Inflammatory macrophage (primary cell): ENCODE measurements around the gene ZBTB46.

Experiments
- DNase-seq, 2 donors: peaks; one replicate each; pipeline ENCODE4 v3.0.0-alpha.2; 2020 to 2022

The ZBTB46 gene

DNA sequence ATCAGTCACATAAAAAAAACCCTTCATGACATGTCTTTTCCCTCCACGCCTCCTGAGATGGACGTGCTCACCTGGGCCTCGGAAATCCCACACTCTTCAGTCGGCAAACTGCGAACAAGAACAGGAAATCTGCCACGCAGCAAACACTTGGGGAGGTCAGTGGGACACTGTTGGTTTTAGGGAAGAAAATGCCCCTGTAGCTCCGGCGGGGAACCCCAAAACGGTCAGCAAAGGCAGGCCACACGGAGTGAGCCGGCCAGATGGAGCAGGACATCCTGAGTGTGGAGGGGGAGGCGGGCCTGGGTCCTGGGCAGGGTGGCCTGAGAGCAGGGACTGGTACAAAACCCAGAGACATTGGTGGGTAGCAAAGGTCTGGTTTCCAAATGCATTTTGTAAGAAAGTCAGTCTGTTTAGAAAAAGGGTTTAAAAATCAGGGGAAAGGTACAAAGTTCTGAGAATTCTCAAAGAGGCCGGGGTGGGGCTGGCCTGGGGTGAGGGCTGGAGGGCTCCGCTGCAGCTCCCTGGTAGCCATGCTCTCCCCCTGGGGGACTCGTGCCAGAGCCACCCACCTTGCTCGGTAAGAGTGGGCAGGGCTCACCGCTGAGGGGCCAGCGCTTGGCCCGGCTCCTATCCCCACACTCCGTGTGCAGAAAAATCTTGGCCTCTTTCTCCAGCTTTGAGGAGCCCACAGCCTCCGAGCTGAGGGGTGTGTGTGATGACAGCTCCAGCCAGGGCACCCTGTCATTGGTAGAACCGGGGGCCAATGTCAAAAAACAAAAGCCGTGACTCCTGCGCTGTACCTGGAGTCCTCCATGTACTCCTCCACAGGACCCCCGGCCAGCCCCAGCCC lies 86.3 kb downstream of the ZBTB46 start:
- DNase-seq: no peak

DNA sequence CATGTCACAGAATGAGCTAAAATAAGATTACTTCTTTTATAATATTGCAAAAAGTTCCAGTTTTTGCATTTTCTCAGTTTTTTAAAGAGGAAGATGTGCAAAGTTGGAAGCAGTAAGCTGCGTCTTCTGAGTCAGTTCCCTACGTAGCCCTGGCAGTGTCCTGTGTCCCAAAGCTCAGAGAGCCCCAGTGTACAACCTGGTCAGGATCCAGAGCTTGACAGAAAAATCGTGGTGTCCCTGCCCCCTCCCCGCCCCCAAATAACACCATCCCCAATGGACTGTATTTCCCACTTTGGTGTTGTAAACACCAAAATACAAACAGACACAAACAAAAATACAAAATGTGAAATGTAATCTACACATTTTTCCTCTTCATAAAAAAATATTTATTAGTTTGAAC lies 86.9 kb downstream of the ZBTB46 start:
- no peak for DNase-seq

DNA sequence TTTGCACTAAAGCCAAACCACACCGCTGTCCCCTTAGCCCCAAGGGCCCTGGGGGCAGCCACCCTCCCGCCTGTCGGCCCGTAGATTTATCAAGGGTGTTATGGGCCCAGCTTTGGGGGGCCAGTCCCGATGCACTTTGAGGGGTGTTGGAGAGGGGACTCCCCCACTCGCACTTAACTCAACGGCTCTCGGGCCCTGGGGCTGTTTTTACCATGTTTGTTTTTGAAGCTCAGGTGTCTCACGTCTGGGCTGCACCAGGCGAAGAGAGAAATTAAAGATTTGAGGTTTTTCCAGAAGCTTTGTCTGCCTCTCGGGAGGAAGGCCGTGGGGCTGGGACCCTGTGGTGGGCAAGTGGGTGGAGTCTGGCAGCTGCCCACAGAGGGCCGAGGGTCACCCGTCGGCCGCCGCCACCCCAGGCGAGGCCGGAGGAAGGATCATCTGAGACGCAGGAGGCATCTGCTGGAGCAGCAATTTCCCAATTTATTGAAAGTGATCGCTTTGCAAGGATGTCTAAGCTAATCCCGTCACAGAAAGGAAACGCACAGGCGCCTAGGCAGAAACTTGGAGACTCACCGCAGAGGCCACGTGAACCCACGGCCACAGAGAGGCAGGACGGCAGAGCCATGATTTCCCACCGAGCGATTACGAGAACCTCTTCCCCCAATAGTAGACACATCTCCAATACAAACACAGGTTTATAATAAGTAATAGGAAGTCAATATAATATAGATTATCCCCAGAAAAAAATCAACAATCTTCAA lies 87.7 kb downstream of the ZBTB46 start:
- no peak for DNase-seq

DNA sequence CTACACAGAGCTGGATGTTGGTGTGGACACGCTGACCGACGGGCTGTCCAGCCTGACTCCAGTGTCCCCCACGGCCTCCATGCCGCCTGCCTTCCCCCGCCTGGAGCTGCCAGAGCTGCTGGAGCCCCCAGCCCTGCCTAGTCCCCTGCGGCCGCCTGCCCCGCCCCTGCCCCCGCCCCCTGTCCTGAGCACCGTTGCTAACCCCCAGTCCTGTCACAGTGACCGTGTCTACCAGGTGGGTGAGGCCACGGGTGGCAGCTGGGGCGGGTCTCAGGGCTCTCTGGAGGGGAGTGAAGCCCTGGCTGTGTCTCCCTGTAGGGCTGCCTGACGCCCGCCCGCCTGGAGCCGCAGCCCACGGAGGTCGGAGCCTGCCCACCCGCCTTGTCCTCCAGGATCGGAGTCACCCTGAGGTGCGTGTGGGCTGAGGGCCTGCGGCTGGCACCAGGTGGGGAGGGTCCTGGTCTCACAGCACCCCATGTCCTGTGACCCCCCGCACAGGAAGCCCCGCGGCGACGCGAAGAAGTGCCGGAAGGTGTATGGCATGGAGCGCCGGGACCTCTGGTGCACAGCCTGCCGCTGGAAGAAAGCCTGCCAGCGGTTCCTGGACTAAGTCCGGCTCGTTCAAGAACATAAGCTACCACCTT lies 88.6 kb downstream of the ZBTB46 start:
- no peak for DNase-seq

- no peak for DNase-seq
Measured at GRCh38 chr20:63741676-63742380, 89.2 kb downstream of the ZBTB46 start.

DNA sequence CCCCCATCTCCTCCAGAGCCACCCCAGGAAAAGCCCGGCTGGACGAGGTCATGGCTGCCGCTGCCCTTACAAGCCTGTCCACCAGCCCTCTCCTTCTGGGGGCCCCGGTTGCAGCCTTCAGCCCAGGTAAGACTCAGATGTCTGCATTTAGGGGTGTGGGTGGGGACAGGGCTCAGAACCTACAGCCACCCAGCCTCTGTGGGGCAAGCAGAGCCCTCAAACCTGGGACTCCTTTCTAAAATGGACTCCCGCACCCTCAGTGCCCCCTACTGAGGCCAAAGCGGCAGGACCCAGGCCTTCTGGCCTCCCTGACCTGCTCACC lies 89.7 kb downstream of the ZBTB46 start:
- DNase-seq: no peak

DNA sequence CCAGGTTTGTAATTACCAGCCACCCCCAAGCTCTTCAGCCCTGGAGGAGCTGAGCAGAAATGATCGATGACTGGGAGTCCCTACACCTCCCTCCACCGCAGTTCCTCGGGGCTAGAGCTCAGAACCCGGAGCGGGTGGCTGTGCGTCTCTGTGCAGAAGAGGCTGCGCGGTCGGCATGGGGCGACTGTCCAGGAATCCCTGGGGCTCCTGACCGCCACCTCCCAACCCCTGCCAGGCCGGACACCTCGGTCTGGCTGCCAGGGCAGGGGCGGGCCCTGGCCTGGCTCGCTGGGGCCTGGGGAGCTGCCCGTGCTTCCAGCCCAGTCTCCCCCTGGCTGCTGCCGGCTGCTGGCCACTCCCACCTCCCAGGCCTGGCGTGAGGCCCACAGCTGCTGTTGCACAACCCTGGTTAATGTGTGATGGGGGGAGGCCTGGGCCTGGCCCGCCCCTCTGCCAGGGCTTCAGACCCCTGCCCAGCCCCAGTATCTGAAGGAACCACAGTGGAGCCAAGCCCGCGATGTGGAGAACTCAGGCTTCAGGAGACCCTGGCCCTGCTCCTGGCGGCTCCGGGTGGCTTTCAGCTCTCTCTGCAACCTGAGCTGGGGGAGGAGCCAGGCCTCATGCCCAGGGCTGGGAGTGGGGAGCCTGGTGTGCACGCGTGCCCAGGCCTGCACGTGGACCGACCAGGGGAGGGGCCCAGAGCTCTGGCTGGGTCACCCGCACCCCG lies 90.3 kb downstream of the ZBTB46 start:
- DNase-seq: peak; percentile 44 to 51

DNA sequence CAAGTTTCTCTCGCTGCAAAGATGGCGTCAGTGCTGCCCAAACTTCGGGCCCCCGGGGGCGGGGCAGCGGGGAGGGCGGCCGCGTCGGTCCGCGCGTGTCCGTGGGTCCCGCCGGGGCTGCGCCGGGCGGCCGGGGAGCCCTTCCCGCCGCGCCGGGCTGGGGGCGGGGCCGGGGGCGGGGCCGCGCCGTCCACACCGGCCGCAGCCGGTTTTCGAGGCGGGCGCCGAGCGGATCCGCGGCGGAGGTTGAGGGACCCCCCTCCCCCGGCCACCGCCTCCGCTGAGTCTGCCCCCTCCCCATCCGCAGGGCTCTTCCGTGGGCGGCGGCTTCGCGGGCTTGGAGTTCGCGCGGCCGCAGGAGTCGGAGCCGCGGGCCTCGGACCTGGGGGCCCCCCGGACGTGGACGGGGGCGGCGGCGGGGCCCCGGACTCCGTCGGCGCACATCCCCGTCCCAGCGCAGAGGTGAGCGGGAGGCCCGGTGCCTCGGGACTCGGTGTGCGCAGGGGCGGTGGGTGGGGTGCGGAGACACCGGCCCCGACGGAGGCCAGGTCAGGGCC lies 90.9 kb downstream of the ZBTB46 start:
- DNase-seq: peak in 1 of 2 donors; percentile 15

DNA sequence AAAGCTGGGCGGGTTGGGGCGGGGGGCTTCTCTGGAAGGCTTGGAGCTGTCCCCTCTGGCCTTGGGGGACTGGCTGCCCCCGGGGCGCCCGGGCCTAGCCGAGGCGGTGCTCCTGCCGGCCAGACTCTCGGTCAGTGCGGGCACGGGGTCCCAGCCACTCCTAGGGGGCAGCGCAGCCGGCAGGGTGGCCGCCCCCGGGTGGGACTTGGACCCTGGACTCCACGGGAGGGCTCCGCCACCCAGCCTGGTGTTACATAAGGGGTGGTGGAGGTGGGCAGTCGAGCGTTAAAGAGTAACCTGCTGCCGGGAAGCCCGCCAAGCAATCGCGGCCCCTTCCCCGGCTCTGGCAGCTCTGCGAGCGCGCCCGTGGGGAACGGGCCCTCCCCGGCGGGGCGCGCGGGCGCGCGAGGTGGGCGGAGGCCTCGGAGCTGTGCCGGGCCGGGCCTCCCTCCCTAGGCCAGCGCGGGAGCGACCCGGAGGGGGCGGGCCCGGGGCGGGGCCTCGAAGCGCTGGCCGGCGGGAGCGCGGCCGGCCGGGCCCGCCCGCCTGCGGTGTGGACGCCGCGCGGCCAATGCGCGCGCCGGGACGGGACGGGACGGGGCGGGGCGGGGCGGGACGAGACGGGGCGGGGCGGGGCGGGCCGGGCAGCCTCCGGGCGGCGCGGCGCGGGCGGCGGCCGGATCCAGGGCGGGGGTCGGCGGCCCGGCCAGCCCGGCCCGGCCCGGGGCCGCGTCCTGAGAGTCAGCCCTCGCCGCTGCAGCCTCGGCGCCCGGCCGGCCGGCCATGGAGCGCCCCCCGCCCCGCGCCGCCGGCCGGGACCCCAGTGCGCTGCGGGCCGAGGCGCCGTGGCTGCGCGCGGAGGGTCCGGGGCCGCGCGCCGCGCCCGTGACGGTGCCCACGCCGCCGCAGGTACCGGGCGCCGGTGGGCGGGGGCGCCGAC lies 91.7 kb downstream of the ZBTB46 start, which contains the start of gene SLC2A4RG:
Gene SLC2A4RG (plus strand): TSS at position 647 of the 940 bp plus-strand sequence. CDS start 137 bp downstream, at position 784.
- DNase-seq: peak; percentile 74 to 91

GRCh38 chr20:63738687-63739129 lies 92.4 kb downstream of the ZBTB46 start:
- peak in 1 of 2 donors; percentile 38 for DNase-seq

DNA sequence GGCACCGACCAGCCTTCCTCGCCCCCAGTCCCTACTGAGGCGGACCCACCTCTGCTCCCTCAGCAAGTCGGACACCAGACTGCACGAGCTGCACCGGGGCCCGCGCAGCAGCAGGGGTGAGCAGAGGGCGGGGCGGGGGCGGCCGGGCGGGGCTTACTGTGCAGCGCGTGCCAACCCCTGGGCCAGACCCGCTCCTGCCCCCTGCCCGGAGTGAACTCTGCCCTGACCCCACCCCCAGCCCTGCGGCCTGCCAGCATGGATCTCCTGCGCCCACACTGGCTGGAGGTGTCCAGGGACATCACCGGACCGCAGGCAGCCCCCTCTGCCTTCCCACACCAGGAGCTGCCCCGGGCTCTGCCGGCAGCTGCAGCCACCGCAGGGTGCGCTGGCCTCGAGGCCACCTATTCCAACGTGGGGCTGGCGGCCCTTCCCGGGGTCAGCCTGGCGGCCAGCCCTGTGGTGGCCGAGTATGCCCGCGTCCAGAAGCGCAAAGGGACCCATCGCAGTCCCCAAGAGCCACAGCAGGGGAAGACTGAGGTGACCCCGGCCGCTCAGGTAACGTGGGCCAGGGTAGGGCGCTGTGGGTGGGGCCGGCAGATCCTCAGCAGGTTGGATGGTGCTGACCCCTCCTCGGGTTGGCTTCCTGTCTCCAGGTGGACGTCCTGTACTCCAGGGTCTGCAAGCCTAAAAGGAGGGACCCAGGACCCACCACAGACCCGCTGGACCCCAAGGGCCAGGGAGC lies 92.9 kb downstream of the ZBTB46 start:
- DNase-seq: peak in 1 of 2 donors; percentile 16

DNA sequence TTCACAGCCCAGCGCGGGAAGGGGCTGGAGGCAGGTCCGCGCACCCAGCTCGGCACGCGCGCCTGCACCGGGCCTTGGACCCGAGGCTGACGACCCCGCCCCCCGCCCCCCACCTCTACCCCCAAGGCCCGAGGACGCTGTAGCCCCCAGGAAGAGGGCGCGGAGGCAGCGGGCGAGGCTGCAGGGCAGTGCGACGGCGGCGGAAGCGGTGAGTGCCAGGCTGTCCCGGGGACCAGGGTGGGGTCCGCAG lies 93.4 kb downstream of the ZBTB46 start:
- DNase-seq: no peak

DNA sequence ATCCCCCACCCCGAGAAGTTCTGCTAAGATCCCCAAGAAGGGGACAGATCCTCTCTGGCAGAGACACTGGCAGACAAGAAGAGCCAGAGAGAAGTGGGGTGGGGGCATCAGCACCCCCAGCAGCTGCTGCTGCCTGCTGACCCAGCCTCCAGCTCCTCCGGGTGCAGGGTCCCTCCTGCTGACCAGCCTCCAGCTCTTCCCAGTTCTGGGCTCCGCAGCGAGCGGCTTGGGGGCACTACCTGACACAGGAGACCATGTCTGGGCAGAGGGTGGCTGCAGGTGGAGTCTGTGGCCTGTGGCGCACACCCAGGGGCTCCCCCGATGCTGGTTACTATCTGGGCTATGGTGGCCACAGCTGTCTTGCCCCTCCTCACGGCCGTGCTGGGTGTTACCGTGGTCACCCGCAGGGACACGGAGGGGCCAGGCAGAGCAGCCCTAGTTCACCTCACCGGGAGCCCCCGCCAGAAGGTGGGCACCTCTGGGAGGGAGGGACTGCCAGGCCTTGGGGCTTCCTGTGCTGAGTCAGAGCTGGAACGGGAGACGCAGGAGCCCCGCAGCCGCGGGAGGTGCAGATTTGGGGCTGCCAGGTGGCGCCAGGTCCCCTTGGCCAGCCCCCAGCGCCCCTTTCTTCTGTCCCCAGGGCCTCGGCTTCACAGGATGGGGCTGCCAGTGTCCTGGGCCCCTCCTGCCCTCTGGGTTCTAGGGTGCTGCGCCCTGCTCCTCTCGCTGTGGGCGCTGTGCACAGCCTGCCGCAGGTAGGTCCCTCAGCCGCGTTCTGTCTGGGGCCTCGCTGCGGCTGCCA lies 94.0 kb downstream of the ZBTB46 start:
- no peak for DNase-seq

DNA sequence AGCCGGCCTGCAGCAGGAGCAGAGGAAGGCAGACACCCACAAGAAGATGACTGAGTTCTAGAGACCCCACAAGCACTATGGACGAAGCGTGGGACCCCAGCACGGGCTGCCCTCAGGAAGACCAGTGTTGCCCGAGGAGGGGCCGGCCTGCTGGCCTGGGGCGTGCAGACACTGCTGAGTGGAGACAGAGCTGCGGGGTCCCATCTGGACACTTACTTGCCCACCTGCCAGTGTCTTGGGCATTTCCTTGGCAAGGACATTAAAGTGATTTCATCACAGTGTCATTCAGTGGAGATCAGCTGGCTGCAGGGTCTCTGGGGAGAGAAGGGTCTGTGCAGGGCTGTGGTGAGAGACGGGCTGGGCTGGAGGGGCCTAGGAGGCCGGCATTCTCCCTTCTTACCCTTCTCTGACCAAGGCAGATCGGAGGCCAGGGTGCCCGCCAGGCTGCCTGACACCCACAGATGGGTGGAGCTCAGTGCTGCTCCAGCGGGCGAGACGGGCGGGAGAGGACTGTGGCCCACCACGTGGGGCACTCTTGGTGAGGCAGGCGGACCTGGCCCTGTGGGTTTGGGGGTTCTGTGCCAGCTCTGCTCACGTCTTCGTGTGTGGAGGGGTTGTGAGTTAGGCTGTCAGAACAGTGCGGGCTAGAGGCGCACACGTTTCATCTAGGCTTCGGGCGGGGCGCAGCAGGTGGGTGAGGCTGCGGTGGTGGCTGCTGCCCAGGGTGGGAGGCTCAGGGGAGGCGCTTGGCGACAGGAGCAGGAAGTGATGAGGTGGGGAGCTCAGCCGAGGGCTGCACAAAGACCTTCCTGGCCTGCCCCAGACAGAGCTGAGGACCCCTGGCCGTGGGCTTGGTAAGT lies 95.0 kb downstream of the ZBTB46 start, which contains the start of gene LIME1:
Gene LIME1 (plus strand): TSS at position 806 of the 860 bp plus-strand sequence. CDS start 886 bp downstream, outside the sequence.
- peak in 1 of 2 donors; percentile 18 for DNase-seq

- DNase-seq: no peak
Measured at GRCh38 chr20:63734946-63735858, 95.9 kb downstream of the ZBTB46 start.

DNA sequence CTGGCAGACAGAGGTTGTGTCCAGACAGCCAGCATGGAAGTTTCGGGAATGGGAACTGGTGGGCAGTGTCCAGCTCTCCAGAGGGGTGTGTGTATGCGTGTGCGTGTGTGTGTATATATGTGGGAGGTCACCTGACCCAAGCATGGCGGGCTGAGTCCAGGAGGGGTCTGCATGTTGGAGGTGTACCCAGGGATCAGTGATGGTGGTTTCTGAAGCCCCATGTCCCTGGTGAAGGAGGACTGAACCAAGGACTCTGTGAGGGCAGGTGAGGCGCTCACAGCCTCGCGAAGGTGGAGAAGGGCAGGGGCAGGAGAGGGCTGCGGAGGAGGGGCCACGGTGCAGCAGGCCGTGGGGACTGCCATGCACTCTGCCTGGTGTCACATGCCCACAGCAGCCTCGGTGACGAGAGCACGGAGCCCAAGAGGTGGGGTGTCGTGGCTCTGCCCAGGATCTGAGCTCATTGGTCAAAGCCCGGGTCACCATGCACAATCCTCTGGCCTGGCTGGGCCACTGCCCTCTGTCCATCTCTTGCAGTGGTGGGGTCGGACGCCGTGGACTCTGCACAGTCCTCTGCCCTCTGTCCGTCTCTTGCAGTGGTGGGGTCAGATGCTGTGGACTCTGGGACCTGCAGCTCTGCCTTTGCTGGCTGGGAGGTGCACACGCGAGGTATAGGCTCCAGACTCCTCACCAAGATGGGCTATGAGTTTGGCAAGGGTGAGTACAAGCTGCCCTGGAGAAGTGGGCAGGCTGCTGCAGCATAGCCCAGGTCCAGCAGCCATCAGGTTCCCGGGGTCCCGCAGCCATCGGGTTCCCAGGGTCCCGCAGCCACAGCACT lies 96.7 kb downstream of the ZBTB46 start:
- DNase-seq: no peak
